Astrocyte (in vitro differentiated cells and primary cell): ENCODE results near the gene LRG1.

ENCODE experiments used
- EZH2 ChIP-seq: IDR thresholded peaks from 2 replicates; pipeline ENCODE4 v1.6.1; 2012; ENCODE audit warnings: mild to moderate bottlenecking, low read length, inconsistent platforms; ENCODE audit not compliant: insufficient read depth
- TF ChIP-seq, protein P1 (sequence below): IDR thresholded peaks from 2 replicates; pipeline ENCODE4 v1.5.1; 2011; ENCODE audit warnings: low read depth, mild to moderate bottlenecking, inconsistent platforms, low read length, moderate library complexity; ENCODE audit not compliant: insufficient read depth

DNA sequence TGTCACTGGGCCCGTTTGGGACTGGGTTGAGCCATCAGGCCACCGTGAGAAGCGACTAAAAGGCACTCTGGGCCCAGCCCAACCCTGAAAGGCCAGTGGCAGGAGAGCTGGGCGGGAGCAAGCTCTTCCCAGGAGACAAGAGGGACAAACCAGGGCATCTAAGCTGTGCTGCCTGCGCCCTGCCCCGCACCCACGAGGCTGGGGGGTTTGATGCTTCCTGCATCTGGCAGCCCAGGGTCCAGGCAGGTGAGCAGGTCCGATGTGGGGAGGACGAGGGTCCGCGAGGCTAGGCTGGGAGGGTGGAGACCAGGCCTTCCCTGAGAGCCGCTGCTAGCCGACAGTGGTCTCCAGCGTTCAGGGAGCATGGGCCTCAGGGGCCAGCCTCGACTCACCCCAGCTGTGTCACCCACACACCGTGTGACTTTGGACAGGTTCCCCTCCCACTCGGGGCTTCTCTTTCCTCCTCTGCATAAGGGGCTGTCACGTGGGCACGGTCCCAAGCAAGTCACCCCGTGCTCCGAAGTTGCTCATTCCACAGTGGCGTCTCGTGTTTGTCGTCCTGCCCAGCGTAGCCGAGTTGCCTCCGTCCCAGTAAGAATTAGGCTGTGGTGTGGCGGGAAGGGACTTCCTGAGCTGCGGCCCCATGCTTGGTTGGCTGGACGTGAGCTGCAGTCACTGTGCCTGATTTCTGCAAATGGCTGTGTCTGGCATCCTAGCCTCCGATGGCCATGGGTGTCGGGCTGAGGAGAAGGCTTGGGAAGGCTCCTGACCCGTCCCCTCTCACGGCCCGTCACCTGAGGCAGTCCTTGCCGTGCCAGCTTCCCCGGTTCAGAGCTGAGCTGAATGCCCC, 37.3 kb downstream of the LRG1 start:
- TF ChIP-seq, protein P1, sequence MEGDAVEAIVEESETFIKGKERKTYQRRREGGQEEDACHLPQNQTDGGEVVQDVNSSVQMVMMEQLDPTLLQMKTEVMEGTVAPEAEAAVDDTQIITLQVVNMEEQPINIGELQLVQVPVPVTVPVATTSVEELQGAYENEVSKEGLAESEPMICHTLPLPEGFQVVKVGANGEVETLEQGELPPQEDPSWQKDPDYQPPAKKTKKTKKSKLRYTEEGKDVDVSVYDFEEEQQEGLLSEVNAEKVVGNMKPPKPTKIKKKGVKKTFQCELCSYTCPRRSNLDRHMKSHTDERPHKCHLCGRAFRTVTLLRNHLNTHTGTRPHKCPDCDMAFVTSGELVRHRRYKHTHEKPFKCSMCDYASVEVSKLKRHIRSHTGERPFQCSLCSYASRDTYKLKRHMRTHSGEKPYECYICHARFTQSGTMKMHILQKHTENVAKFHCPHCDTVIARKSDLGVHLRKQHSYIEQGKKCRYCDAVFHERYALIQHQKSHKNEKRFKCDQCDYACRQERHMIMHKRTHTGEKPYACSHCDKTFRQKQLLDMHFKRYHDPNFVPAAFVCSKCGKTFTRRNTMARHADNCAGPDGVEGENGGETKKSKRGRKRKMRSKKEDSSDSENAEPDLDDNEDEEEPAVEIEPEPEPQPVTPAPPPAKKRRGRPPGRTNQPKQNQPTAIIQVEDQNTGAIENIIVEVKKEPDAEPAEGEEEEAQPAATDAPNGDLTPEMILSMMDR, result no peak
- TF ChIP-seq EZH2, result no peak
